ENCODE measurements around the gene NEUROD1.

The NEUROD1 gene

GRCh38 chr2:181679544-181679979, 755 bp downstream of the NEUROD1 start:
- DNase-seq: no peak

- no peak for DNase-seq
Measured at GRCh38 chr2:181678861-181679543, 1.3 kb downstream of the NEUROD1 start.

- peak; percentile 18 for DNase-seq
Measured at GRCh38 chr2:181677912-181678586, 2.3 kb downstream of the NEUROD1 start.

- no peak for DNase-seq
Measured at GRCh38 chr2:181675254-181675653, 5.1 kb downstream of the NEUROD1 start.

GRCh38 chr2:181674461-181674860, 5.9 kb downstream of the NEUROD1 start:
- DNase-seq: no peak

- no peak for DNase-seq
Measured at GRCh38 chr2:181673173-181673572, 7.1 kb downstream of the NEUROD1 start.

GRCh38 chr2:181672255-181673008, 7.9 kb downstream of the NEUROD1 start:
- DNase-seq: no peak

- no peak for DNase-seq
Measured at GRCh38 chr2:181670632-181671031, 9.7 kb downstream of the NEUROD1 start.

GRCh38 chr2:181667234-181667633, 13.1 kb downstream of the NEUROD1 start:
- no peak for DNase-seq

- DNase-seq: no peak
Measured at GRCh38 chr2:181662287-181662686, 18.0 kb downstream of the NEUROD1 start.

- DNase-seq: no peak
Measured at GRCh38 chr2:181660181-181660580, 20.1 kb downstream of the NEUROD1 start.

GRCh38 chr2:181658444-181658843, 21.9 kb downstream of the NEUROD1 start:
- DNase-seq: no peak

- DNase-seq: no peak
Measured at GRCh38 chr2:181657379-181657778, 22.9 kb downstream of the NEUROD1 start.

- no peak for DNase-seq
Measured at GRCh38 chr2:181656450-181657291, 23.6 kb downstream of the NEUROD1 start, which contains the start of gene CERKL. Gene CERKL (minus strand): TSS chr2:181657105. CDS start chr2:181657006, 99 bp downstream.

GRCh38 chr2:181655519-181655918, 24.8 kb downstream of the NEUROD1 start:
- no peak for DNase-seq

GRCh38 chr2:181649436-181649979, 30.8 kb downstream of the NEUROD1 start:
- no peak for DNase-seq

- no peak for DNase-seq
Measured at GRCh38 chr2:181648478-181649155, 31.7 kb downstream of the NEUROD1 start.

- no peak for DNase-seq
Measured at GRCh38 chr2:181646415-181646987, 33.8 kb downstream of the NEUROD1 start.

- no peak for DNase-seq
Measured at GRCh38 chr2:181643151-181643550, 37.2 kb downstream of the NEUROD1 start.

- DNase-seq: no peak
Measured at GRCh38 chr2:181642086-181642485, 38.2 kb downstream of the NEUROD1 start.

- DNase-seq: no peak
Measured at GRCh38 chr2:181639686-181640085, 40.6 kb downstream of the NEUROD1 start.
